Measurements from ENCODE around the gene NSUN2.

- TF ChIP-seq CTCF (IDR thresholded peaks at IDR 0.05) (no peak), POLR2A (IDR thresholded peaks at IDR 0.05) (no peak)
These were observed 27.3 kb upstream of the NSUN2 start for GRCh38 chr5:6659941-6660684.

Data from thyroid gland (tissue), 4 donors.